ENCODE results near the gene MINPP1. TPM values are rescaled to one million over a fixed set of nuclear protein-coding genes. Genes with fewer than 3 reads are reported as not detected.

Gene MINPP1
- total RNA-seq, 4 donors from 2014 or later, result 11.1 to 28.4 (median 21.2) TPM

DNA sequence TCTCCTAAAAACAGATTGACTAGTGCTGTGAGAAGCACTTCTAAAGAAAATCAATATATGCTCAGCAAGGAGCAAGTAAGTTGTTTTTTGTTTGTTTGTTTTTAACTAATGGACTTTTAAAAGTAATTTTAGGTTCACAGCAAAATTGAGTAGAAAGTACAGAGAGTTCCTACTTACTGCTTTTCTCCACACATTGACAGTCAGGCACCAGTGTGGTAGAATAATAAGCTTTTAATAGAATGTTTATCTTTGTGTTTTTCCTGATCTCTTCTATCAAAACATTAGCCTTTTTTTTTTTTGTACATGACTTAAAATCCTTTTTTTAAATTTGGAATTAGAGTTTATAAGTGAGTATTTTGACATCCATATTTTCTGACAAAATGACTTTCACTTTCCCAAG, 28.0 kb downstream of the MINPP1 start:
- no peak for DNase-seq
- TF ChIP-seq, protein P1, sequence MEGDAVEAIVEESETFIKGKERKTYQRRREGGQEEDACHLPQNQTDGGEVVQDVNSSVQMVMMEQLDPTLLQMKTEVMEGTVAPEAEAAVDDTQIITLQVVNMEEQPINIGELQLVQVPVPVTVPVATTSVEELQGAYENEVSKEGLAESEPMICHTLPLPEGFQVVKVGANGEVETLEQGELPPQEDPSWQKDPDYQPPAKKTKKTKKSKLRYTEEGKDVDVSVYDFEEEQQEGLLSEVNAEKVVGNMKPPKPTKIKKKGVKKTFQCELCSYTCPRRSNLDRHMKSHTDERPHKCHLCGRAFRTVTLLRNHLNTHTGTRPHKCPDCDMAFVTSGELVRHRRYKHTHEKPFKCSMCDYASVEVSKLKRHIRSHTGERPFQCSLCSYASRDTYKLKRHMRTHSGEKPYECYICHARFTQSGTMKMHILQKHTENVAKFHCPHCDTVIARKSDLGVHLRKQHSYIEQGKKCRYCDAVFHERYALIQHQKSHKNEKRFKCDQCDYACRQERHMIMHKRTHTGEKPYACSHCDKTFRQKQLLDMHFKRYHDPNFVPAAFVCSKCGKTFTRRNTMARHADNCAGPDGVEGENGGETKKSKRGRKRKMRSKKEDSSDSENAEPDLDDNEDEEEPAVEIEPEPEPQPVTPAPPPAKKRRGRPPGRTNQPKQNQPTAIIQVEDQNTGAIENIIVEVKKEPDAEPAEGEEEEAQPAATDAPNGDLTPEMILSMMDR (IDR thresholded peaks at IDR 0.05), result no peak
- no peak for TF ChIP-seq EP300 (IDR thresholded peaks at IDR 0.05; ENCODE audit: low read depth)
- no peak for TF ChIP-seq POLR2AphosphoS5 (IDR thresholded peaks at IDR 0.05)
- TF ChIP-seq POLR2A (IDR thresholded peaks at IDR 0.05), result no peak
- peak overlapping the region; percentile 16 to 61 (median 47) for H3K27ac ChIP-seq
- no peaks in the 10 kb centered on the region for H3K9me3 ChIP-seq
- no peak overlapping the region for H3K4me3 ChIP-seq
- intact Hi-C loops (cut with DNase I; ENCODE audit: low total_unique reads) (no loop called here), in situ Hi-C loops (cut with MboI; ENCODE audit: low pct_ligation_motif_present in 1 of 4, low pct_unique_long_range_greater_than_20kb in 1 of 4, low sequenced_read_pairs in 3 of 4) (loop anchor here (25.0 kb wide), 1 partner anchor 205 kb away; no protein-coding TSS in a partner anchor)
- H3K27me3 ChIP-seq, result no peaks in the 10 kb centered on the region
- peaks cover 0 to 12% (median 6%) of the 10 kb centered on the region in 4 donors for H3K36me3 ChIP-seq
- peaks cover 0 to 23% (median 0%) of the 10 kb centered on the region in 4 donors for H3K4me1 ChIP-seq

DNA sequence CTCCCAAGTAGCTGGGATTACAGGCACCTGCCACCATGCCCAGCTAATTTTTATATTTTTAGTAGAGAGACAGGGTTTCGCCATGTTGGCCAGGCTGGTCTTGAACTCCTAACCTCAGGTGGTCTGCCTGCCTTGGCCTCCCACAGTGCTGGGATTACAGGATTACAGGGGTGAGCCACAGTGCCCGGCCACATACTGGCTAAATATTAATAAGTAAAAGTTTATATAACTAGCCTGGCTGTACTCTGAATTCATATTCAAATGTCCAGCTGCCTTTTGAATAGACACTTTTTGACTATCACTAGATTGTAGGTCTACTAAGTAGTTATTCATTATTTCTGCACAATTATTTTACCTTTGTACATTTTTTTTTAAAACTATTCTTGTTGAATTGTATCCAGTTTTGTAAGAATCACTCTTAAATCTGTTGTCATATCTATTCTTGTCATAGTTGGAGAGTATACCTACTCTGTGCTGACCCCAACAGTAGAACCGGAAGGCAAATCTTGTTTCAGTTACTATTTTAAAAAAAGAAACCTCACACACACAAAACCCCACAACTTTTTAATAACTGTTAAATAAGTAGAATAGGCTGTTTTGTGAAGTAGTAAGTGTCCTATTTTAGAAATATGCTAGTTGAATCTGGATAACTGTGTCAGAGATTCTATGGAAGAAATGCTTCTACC, 29.6 kb downstream of the MINPP1 start:
- intact Hi-C loops (cut with DNase I; ENCODE audit: low total_unique reads), result no loop called here
- peaks cover 0 to 12% (median 6%) of the 10 kb centered on the region in 4 donors for H3K36me3 ChIP-seq
- no peak for TF ChIP-seq POLR2AphosphoS5 (IDR thresholded peaks at IDR 0.05)
- no peak for TF ChIP-seq EP300 (IDR thresholded peaks at IDR 0.05; ENCODE audit: low read depth)
- TF ChIP-seq, protein P1 (IDR thresholded peaks at IDR 0.05), result no peak
- no peak for TF ChIP-seq POLR2A (IDR thresholded peaks at IDR 0.05)
- H3K4me1 ChIP-seq, result peaks cover 0 to 23% (median 0%) of the 10 kb centered on the region in 4 donors
- DNase-seq, result no peak
- 61 to 89% methylated on average over 2 to 3 of the region's 3 CpGs for WGBS, 2 donors (ENCODE audit: low coverage in 1 of 2)
- H3K27ac ChIP-seq, result no peak overlapping the region
- no peak overlapping the region for H3K4me3 ChIP-seq
- H3K27me3 ChIP-seq, result no peaks in the 10 kb centered on the region
- in situ Hi-C loops (cut with MboI; ENCODE audit: low pct_ligation_motif_present in 1 of 4, low pct_unique_long_range_greater_than_20kb in 1 of 4, low sequenced_read_pairs in 3 of 4), result loop anchor here (25.0 kb wide), 1 partner anchor 203 kb away; no protein-coding TSS in a partner anchor
- H3K9me3 ChIP-seq, result no peaks in the 10 kb centered on the region

DNA sequence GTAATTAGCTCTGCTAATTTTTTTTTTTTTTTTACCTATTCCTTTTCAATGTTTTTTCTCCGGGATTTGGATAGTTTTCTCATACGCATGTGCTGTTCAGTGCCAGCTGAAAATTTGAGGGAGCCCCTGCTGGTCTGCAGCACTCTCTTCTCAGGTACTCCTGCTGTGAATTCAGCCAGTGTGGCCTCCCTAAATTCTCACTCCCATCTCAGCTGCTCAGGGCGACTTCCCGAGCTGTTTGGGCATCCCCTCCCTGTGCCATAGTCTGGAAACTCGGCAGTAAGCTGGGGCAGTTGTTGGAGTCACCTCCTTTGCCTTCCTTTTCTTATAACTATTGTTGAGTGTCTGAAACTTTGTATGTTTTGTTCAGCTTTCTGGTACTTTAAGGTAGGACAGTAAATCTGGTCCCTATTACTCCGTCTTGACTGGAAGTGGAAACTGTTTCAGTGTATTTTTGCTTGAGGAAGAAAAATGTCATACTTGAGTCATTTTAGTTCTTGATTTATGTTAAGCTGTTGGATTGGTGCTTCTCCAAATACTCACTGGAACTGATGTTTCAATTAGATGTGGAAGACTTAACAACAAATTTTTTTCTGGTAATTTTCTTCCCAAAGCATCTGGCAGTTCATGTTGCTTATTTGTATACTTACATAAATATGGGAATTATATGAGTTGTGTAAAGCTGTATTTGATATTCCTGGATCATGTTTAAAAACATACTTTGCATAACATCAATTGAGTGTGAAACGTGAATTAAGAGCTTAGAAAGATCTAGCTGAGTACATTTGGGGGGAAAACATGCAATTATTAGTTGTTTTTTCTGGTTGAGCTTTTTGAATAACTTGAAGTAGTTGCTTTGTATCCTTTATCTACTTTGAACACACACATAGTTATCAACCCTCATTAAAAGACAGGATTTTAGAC, 33.7 kb downstream of the MINPP1 start:
- 77 to 86% methylated on average over 5 to 7 of the region's 7 CpGs for WGBS, 2 donors (ENCODE audit: low coverage in 1 of 2)
- no peak for DNase-seq
- Histone ChIP-seq H3K4me3 (no peak overlapping the region), H3K9me3 (peaks cover 6 to 8% of the 10 kb centered on the region in 2 donors), H3K27me3 (no peaks in the 10 kb centered on the region), H3K4me1 (peaks cover 0 to 10% (median 0%) of the 10 kb centered on the region in 4 donors), H3K27ac (no peak overlapping the region), H3K36me3 (peaks cover 0 to 12% (median 5%) of the 10 kb centered on the region in 4 donors)
- in situ Hi-C loops (cut with MboI; ENCODE audit: low pct_ligation_motif_present in 1 of 4, low pct_unique_long_range_greater_than_20kb in 1 of 4, low sequenced_read_pairs in 3 of 4), result loop anchor here (25.0 kb wide), 1 partner anchor 199 kb away; no protein-coding TSS in a partner anchor
- intact Hi-C loops (cut with DNase I; ENCODE audit: low total_unique reads), result no loop called here
- no peak for TF ChIP-seq POLR2A (IDR thresholded peaks at IDR 0.05)

GRCh38 chr10:87541114-87541513, 36.4 kb downstream of the MINPP1 start:
- H3K4me3 ChIP-seq, result no peak overlapping the region
- no peaks in the 10 kb centered on the region for H3K27me3 ChIP-seq
- H3K36me3 ChIP-seq, result peaks cover 0 to 12% (median 5%) of the 10 kb centered on the region in 4 donors
- intact Hi-C loops (cut with DNase I; ENCODE audit: low total_unique reads), result no loop called here
- no peak overlapping the region for H3K27ac ChIP-seq
- H3K9me3 ChIP-seq, result peaks cover 6 to 8% of the 10 kb centered on the region in 2 donors
- WGBS, 2 donors (ENCODE audit: low coverage in 1 of 2), result 57 to 73% methylated on average over 1 of the region's 1 CpG
- TF ChIP-seq EP300 (IDR thresholded peaks at IDR 0.05; ENCODE audit: low read depth), result no peak
- TF ChIP-seq POLR2A (IDR thresholded peaks at IDR 0.05), result no peak
- TF ChIP-seq, protein P1 (IDR thresholded peaks at IDR 0.05), result no peak
- no peak for TF ChIP-seq POLR2AphosphoS5 (IDR thresholded peaks at IDR 0.05)
- no peaks in the 10 kb centered on the region for H3K4me1 ChIP-seq
- in situ Hi-C loops (cut with MboI; ENCODE audit: low pct_ligation_motif_present in 1 of 4, low pct_unique_long_range_greater_than_20kb in 1 of 4, low sequenced_read_pairs in 3 of 4), result loop anchor here (25.0 kb wide), 1 partner anchor 196 kb away; no protein-coding TSS in a partner anchor
- DNase-seq, result no peak

Data from transverse colon (tissue), 4 donors.